OCI-LY1 (cell line): ENCODE measurements around the gene BRD4.

Experiments used
- EZH2 ChIP-seq: fragments of 200-600 bp; sonication (generic), shearing (Covaris generic); IDR thresholded peaks from 2 replicates; pipeline ENCODE4 v1.8.0; 2017; ENCODE audit warnings: borderline replicate concordance, mixed run types, mild to moderate bottlenecking, antibody characterized with exemption, low read length, moderate library complexity, mixed read lengths
- TF ChIP-seq, protein P1 (sequence below): fragments of 200-600 bp; sonication (generic), shearing (Covaris generic); IDR thresholded peaks from 2 replicates; pipeline ENCODE4 v1.5.1; 2017; ENCODE audit warnings: mild to moderate bottlenecking, antibody characterized with exemption, low read length, moderate library complexity, mixed read lengths

GRCh38 chr19:15372470-15372869 lies 40.1 kb upstream of the BRD4 start:
- TF ChIP-seq, protein P1, sequence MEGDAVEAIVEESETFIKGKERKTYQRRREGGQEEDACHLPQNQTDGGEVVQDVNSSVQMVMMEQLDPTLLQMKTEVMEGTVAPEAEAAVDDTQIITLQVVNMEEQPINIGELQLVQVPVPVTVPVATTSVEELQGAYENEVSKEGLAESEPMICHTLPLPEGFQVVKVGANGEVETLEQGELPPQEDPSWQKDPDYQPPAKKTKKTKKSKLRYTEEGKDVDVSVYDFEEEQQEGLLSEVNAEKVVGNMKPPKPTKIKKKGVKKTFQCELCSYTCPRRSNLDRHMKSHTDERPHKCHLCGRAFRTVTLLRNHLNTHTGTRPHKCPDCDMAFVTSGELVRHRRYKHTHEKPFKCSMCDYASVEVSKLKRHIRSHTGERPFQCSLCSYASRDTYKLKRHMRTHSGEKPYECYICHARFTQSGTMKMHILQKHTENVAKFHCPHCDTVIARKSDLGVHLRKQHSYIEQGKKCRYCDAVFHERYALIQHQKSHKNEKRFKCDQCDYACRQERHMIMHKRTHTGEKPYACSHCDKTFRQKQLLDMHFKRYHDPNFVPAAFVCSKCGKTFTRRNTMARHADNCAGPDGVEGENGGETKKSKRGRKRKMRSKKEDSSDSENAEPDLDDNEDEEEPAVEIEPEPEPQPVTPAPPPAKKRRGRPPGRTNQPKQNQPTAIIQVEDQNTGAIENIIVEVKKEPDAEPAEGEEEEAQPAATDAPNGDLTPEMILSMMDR: no peak
- TF ChIP-seq EZH2: no peak
